Measurements from ENCODE around the gene AOAH.
"Not testable (repeated sequence)": the region's sequence is repeated elsewhere in the genome, so short reads cannot be mapped to it uniquely, and the experiment has no call there.

AOAH gene

DNA sequence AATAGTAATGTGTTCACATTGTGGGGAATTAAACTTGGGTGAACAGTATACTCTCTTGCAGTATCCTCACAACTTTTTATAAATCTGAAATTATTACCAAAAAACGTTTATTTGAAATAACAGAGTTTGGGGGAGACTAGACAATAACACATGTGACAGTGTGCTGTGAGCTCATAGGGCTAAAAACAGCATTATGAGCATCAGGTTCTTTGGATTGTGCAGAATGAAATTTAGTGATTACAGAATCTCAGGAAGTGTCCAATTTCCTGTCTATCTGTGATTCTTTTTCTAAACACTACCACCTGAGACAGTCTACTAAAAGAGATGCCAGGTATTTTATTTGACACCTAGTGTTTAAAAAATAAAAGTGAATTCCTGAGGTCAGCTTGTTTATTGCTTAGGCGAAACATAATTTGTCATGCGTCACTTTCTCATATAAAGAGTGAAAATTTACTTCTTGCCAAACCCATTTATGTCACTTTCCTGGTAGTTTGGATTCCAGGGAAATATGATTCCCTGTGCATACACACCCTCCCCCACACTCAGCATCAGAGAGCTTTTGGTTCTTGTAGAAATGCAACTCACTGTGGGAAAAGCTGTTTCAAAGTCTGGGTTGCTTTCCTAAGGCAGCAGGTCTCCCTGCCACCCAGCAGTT, 71.2 kb downstream of the AOAH start:
- H3K4me3 ChIP-seq (ENCODE audit: low read depth, low read length), result no peak overlapping the region
- no peak for DNase-seq (ENCODE audit: low read depth)
- TF ChIP-seq, protein P1, sequence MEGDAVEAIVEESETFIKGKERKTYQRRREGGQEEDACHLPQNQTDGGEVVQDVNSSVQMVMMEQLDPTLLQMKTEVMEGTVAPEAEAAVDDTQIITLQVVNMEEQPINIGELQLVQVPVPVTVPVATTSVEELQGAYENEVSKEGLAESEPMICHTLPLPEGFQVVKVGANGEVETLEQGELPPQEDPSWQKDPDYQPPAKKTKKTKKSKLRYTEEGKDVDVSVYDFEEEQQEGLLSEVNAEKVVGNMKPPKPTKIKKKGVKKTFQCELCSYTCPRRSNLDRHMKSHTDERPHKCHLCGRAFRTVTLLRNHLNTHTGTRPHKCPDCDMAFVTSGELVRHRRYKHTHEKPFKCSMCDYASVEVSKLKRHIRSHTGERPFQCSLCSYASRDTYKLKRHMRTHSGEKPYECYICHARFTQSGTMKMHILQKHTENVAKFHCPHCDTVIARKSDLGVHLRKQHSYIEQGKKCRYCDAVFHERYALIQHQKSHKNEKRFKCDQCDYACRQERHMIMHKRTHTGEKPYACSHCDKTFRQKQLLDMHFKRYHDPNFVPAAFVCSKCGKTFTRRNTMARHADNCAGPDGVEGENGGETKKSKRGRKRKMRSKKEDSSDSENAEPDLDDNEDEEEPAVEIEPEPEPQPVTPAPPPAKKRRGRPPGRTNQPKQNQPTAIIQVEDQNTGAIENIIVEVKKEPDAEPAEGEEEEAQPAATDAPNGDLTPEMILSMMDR (IDR thresholded peaks at IDR 0.05; ENCODE audit: control insufficient read depth, extremely low read depth, insufficient read depth), result no peak

GRCh38 chr7:36652431-36652830, 71.9 kb downstream of the AOAH start:
- DNase-seq (ENCODE audit: low read depth), result no peak
- TF ChIP-seq, protein P1 (IDR thresholded peaks at IDR 0.05; ENCODE audit: control insufficient read depth, extremely low read depth, insufficient read depth), result no peak
- no peak overlapping the region for H3K4me3 ChIP-seq (ENCODE audit: low read depth, low read length)

DNA sequence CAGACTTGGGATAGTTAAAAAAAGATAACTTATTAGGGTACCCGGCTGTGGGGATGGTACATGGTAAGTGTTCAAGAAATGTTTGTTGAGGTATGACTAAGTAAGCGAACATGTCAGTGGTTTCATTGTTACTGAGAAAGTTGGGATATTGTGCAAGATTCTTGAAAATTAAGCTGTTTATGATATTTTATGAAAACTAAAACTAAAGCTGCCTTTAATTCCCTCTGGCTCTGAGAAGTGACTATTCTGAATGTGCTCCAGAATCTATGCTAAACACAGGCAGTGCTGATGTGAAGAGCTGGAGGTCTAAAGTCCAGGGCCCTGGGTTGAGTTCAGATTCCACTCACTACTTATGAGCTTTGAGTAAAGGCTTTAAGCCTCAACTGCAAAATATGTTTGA, 72.9 kb downstream of the AOAH start:
- H3K4me3 ChIP-seq (ENCODE audit: low read depth, low read length), result no peak overlapping the region
- DNase-seq (ENCODE audit: low read depth), result no peak
- TF ChIP-seq, protein P1 (IDR thresholded peaks at IDR 0.05; ENCODE audit: control insufficient read depth, extremely low read depth, insufficient read depth), result no peak

- TF ChIP-seq, protein P1 (IDR thresholded peaks at IDR 0.05; ENCODE audit: control insufficient read depth, extremely low read depth, insufficient read depth), result no peak
- H3K4me3 ChIP-seq (ENCODE audit: low read depth, low read length), result no peak overlapping the region
- no peak for DNase-seq (ENCODE audit: low read depth)
These were observed 73.5 kb downstream of the AOAH start for GRCh38 chr7:36650766-36651312.

GRCh38 chr7:36650320-36650719, 74.0 kb downstream of the AOAH start:
- DNase-seq (ENCODE audit: low read depth), result no peak
- TF ChIP-seq, protein P1 (IDR thresholded peaks at IDR 0.05; ENCODE audit: control insufficient read depth, extremely low read depth, insufficient read depth), result no peak
- no peak overlapping the region for H3K4me3 ChIP-seq (ENCODE audit: low read depth, low read length)

DNA sequence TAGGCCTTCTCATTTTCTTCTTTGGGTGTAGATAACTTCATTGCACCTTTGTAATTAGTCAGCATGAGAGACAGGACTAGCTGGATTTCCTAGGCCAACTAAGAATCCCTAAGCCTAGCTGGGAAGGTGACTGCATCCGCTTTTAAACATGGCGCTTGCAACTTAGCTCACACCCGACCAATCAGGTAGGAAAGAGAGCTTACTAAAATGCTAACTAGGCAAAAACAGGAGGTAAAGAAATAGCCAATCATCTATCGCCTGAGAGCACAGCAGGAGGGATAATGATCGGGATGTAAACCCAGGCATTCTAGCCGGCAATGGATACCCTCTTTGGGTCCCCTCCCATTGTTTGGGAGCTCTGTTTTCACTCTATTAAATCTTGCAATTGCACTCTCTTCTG, 75.0 kb downstream of the AOAH start:
- not testable (repeated sequence) for DNase-seq (ENCODE audit: low read depth); H3K4me3 ChIP-seq (ENCODE audit: low read depth, low read length)

- H3K4me3 ChIP-seq (ENCODE audit: low read depth, low read length), result no peak overlapping the region
- no peak for DNase-seq (ENCODE audit: low read depth)
- TF ChIP-seq, protein P1 (IDR thresholded peaks at IDR 0.05; ENCODE audit: control insufficient read depth, extremely low read depth, insufficient read depth), result no peak
These were observed 75.9 kb downstream of the AOAH start for GRCh38 chr7:36648441-36648840.
